OCI-LY1 (cell line): ENCODE data around the gene ID2.

ENCODE experiments used
- H2AFZ ChIP-seq: fragments of 200-600 bp; sonication (generic), shearing (Covaris generic); 2 replicates; pipeline ENCODE4 v1.6.0; 2014; ENCODE audit warnings: antibody characterized with exemption, mild to moderate bottlenecking, low read length
- H3F3A ChIP-seq: fragments of 200-600 bp; sonication (generic), shearing (Covaris generic); 2 replicates; pipeline ENCODE4 v1.6.0; 2014; ENCODE audit warnings: mild to moderate bottlenecking, antibody characterized with exemption, low read length, moderate library complexity; ENCODE audit not compliant: insufficient read depth
- H3K27ac ChIP-seq: fragments of 200-600 bp; sonication (generic); 2 replicates; pipeline ENCODE4 v1.5.1; 2014; ENCODE audit warnings: low read length, mixed run types, mild to moderate bottlenecking, low read depth; ENCODE audit not compliant: poor library complexity, severe bottlenecking
- H3K27me3 ChIP-seq: fragments of 200-600 bp; sonication (generic); 2 replicates; pipeline ENCODE4 v1.6.0; 2014; ENCODE audit warnings: antibody characterized with exemption, mild to moderate bottlenecking, low read length, moderate library complexity; ENCODE audit not compliant: insufficient read depth
- H3K36me3 ChIP-seq: fragments of 200-600 bp; sonication (generic); 2 replicates; pipeline ENCODE4 v1.6.1; 2014; ENCODE audit warnings: mild to moderate bottlenecking, antibody characterized with exemption, low read length, moderate library complexity, mixed read lengths; ENCODE audit not compliant: insufficient read depth
- H3K4me1 ChIP-seq: fragments of 200-600 bp; sonication (generic); 2 replicates; pipeline ENCODE4 v1.5.1; 2014; ENCODE audit warnings: mild to moderate bottlenecking, low read length, moderate library complexity; ENCODE audit not compliant: insufficient read depth, severe bottlenecking
- H3K4me2 ChIP-seq: fragments of 200-600 bp; sonication (generic), shearing (Covaris generic); 2 replicates; pipeline ENCODE4 v1.6.1; 2014; ENCODE audit warnings: low read length
- H3K4me3 ChIP-seq: fragments of 200-600 bp; sonication (generic); 2 replicates; pipeline ENCODE4 v1.5.1; 2014; ENCODE audit warnings: low read length, low read depth, mild to moderate bottlenecking, mixed read lengths; ENCODE audit not compliant: poor library complexity, severe bottlenecking
- H3K79me2 ChIP-seq: fragments of 200-600 bp; shearing (Covaris generic); 2 replicates; pipeline ENCODE4 v1.6.1; 2016; ENCODE audit warnings: mixed run types, low read length, mixed read lengths; ENCODE audit not compliant: insufficient read depth
- H3K9ac ChIP-seq: fragments of 200-600 bp; sonication (generic), shearing (Covaris generic); 2 replicates; pipeline ENCODE4 v1.6.1; 2014; ENCODE audit warnings: mild to moderate bottlenecking, low read length, mixed read lengths
- H3K9me2 ChIP-seq: fragments of 200-600 bp; sonication (generic), shearing (Covaris generic); 2 replicates; pipeline ENCODE4 v1.6.1; 2014; ENCODE audit warnings: low read depth, mild to moderate bottlenecking, low read length, mixed read lengths
- H3K9me3 ChIP-seq: fragments of 200-600 bp; shearing (Covaris generic); 2 replicates; pipeline ENCODE4 v1.6.1; 2014; ENCODE audit warnings: low read length, mixed read lengths
- H4K20me1 ChIP-seq: fragments of 200-600 bp; sonication (generic), shearing (Covaris generic); 2 replicates; pipeline ENCODE4 v1.6.0; 2016; ENCODE audit warnings: mild to moderate bottlenecking, low read length; ENCODE audit not compliant: insufficient read depth
- EZH2 ChIP-seq: fragments of 200-600 bp; sonication (generic), shearing (Covaris generic); IDR thresholded peaks from 2 replicates; pipeline ENCODE4 v1.8.0; 2017; ENCODE audit warnings: borderline replicate concordance, mixed run types, mild to moderate bottlenecking, antibody characterized with exemption, low read length, moderate library complexity, mixed read lengths
- TF ChIP-seq, protein P1 (sequence below): fragments of 200-600 bp; sonication (generic), shearing (Covaris generic); IDR thresholded peaks from 2 replicates; pipeline ENCODE4 v1.5.1; 2017; ENCODE audit warnings: mild to moderate bottlenecking, antibody characterized with exemption, low read length, moderate library complexity, mixed read lengths

Gene ID2

GRCh38 chr2:8729939-8730338 is 48.1 kb downstream of the ID2 start:
- no peaks in the 10 kb centered on the region for H3K4me1 ChIP-seq
- no peaks in the 10 kb centered on the region for H3F3A ChIP-seq
- H3K4me2 ChIP-seq = no peak overlapping the region
- H3K27me3 ChIP-seq = no peaks in the 10 kb centered on the region
- H2AFZ ChIP-seq = no peak overlapping the region
- H3K9me2 ChIP-seq = no peaks in the 10 kb centered on the region
- TF ChIP-seq, protein P1, sequence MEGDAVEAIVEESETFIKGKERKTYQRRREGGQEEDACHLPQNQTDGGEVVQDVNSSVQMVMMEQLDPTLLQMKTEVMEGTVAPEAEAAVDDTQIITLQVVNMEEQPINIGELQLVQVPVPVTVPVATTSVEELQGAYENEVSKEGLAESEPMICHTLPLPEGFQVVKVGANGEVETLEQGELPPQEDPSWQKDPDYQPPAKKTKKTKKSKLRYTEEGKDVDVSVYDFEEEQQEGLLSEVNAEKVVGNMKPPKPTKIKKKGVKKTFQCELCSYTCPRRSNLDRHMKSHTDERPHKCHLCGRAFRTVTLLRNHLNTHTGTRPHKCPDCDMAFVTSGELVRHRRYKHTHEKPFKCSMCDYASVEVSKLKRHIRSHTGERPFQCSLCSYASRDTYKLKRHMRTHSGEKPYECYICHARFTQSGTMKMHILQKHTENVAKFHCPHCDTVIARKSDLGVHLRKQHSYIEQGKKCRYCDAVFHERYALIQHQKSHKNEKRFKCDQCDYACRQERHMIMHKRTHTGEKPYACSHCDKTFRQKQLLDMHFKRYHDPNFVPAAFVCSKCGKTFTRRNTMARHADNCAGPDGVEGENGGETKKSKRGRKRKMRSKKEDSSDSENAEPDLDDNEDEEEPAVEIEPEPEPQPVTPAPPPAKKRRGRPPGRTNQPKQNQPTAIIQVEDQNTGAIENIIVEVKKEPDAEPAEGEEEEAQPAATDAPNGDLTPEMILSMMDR = no peak
- no peak for TF ChIP-seq EZH2
- H3K9ac ChIP-seq = no peak overlapping the region
- H3K79me2 ChIP-seq = no peaks in the 10 kb centered on the region
- H3K9me3 ChIP-seq = no peaks in the 10 kb centered on the region
- no peak overlapping the region for H3K4me3 ChIP-seq
- no peak overlapping the region for H3K27ac ChIP-seq
- H4K20me1 ChIP-seq = no peaks in the 10 kb centered on the region
- peaks cover 51% of the 10 kb centered on the region for H3K36me3 ChIP-seq

DNA sequence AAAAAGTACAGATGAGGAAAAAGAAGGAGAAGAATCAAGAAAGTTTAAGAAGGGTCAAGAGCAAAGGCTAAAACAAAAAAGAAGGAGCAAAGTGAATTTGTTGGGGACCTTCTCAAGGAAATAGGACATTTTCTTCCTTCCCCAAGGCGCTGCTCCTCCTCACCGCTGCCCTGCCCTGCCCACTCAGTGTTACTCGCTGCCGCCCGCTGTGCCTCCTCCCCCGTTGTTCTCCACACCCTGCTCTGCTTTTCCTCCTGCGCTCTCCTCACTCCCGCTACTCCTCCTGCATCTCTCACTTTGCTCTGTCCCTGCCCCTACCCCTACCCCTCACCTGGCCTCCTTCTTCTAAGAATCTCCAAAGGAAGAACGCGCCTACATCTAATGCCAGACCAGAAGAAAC is 50.7 kb downstream of the ID2 start:
- Histone ChIP-seq H3K36me3 (peaks cover 59% of the 10 kb centered on the region), H3K4me3 (no peak overlapping the region)

More for the DNA sequence above, 50.7 kb downstream of the ID2 start:
- Histone ChIP-seq H3K9ac (no peak overlapping the region), H3K27ac (no peak overlapping the region), H3K4me2 (no peak overlapping the region), H3K4me1 (no peaks in the 10 kb centered on the region), H3K9me2 (no peaks in the 10 kb centered on the region), H3K27me3 (no peaks in the 10 kb centered on the region), H3K9me3 (no peaks in the 10 kb centered on the region), H3K79me2 (no peaks in the 10 kb centered on the region), H4K20me1 (no peaks in the 10 kb centered on the region), H3F3A (no peaks in the 10 kb centered on the region), H2AFZ (no peak overlapping the region)
- TF ChIP-seq EZH2 = no peak
- TF ChIP-seq, protein P1 = no peak
